ENCODE data around the gene MRPL21. TPM values are rescaled to one million over a fixed set of nuclear protein-coding genes. Genes with fewer than 3 reads are reported as not detected.

Gene MRPL21
- 121 TPM for total RNA-seq
- long read RNA-seq, transcript MRPL21-202 (7 exons, 662 nt) = minor isoform, 9 of 89 reads
- long read RNA-seq, transcript MRPL21-201 (7 exons, 683 nt) = major isoform, 68 of 89 reads
- long read RNA-seq, partial matches to known transcripts = 10 of 89 reads
- long read RNA-seq, other reads (novel, unspliced or antisense) = 1 of 89 reads

DNA sequence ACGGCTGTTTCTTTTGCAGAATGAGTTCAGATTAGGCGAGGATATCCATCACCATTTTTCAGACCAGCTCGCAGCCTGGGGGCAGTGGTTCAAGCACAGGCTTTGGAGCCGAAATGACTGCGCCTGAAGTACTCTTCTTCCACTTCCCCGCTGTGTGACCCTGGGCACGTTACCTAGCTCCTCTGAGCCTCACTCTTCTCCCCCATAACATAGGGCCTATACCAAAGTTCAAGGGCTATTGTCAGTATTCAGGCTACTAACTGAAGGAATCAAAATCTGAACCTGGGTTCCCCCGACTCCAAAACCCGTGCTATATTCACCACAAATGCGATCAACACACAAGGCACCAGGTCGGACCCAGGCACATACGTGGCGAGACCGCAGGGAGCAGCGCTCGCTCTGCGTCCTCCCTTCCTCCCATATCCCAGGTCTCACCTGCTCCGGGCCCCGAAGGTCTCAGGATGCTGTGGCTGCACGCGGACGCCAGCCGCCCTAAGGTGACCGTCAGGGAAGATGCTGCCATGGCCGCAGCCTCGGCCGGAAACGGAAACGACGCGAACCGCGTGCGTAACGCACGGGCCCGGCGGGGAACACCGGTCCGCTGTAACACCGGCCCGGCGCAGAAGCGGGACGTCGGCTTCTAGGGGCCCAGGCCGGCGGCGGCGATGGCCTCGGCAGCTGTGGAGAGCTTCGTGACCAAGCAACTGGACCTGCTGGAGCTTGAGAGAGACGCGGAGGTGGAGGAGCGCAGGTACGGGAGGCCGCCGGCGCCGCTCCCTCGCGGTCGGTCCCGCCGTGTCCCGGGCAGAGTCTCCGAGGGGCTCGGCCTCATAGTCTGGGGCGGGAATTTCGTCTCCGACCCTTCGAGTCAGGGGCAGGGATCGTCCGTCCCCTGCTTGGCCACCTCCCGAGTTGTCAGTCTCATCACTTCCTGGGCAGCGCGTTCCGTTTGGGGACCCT lies at the start of gene MRPL21, which contains the start of gene IGHMBP2:
TSS of gene MRPL21 (minus strand) at position 545 of the 960 bp plus-strand sequence. CDS start at position 523, 22 bp downstream.
TSS of gene IGHMBP2 (plus strand) at position 604 of the 960 bp plus-strand sequence. CDS start at position 666, 62 bp downstream.
- peaks cover 43% of the 10 kb centered on the region for H3K36me3 ChIP-seq

DNA sequence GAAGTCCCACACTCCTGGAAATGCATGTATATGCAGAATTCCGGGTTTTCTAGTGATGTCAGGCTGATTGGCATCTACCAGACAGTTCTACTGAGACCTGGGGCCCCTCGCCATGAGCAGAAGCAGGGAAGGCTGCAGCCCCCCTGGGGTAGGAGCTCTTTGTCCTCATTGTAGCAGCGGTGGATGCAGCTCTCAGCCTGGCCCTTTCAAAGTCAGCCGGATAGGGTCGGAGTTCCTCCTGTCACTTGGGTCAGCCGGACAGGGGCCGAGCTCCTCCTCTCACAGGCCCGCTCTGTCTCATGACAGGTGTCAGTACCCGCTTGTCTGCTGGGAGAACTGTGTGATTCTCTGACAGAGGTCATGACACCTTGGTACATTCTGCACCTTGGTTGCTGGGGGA lies 47.1 kb upstream of the MRPL21 start:
- Histone ChIP-seq H3K4me1 (peaks cover 18% of the 10 kb centered on the region), H3K27ac (replicated peaks) (no peak overlapping the region), H3K9me3 (replicated peaks) (no peaks in the 10 kb centered on the region), H3K4me3 (no peak overlapping the region), H3K27me3 (ENCODE audit: low read depth) (no peaks in the 10 kb centered on the region), H3K36me3 (no peaks in the 10 kb centered on the region)
- TF ChIP-seq, protein P1, sequence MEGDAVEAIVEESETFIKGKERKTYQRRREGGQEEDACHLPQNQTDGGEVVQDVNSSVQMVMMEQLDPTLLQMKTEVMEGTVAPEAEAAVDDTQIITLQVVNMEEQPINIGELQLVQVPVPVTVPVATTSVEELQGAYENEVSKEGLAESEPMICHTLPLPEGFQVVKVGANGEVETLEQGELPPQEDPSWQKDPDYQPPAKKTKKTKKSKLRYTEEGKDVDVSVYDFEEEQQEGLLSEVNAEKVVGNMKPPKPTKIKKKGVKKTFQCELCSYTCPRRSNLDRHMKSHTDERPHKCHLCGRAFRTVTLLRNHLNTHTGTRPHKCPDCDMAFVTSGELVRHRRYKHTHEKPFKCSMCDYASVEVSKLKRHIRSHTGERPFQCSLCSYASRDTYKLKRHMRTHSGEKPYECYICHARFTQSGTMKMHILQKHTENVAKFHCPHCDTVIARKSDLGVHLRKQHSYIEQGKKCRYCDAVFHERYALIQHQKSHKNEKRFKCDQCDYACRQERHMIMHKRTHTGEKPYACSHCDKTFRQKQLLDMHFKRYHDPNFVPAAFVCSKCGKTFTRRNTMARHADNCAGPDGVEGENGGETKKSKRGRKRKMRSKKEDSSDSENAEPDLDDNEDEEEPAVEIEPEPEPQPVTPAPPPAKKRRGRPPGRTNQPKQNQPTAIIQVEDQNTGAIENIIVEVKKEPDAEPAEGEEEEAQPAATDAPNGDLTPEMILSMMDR (IDR thresholded peaks at IDR 0.05; ENCODE audit: borderline replicate concordance) = no peak
- intact Hi-C loops (cut with micrococcal nuclease) = no loop called here
- no peak for DNase-seq

More for the DNA sequence above, at the start of gene MRPL21, which contains the start of gene IGHMBP2:
- Histone ChIP-seq H3K9me3 (replicated peaks) (no peaks in the 10 kb centered on the region), H3K27ac (replicated peaks) (peak within 1 kb of the TSS; percentile 92), H3K4me3 (peak within 1 kb of the TSS; percentile 86), H3K27me3 (ENCODE audit: low read depth) (no peaks in the 10 kb centered on the region), H3K4me1 (peaks cover 63% of the 10 kb centered on the region)
- DNase-seq = peak; percentile 88
- intact Hi-C loops (cut with micrococcal nuclease) = no loop called here
- TF ChIP-seq, protein P1 (IDR thresholded peaks at IDR 0.05; ENCODE audit: borderline replicate concordance) = no peak

GRCh38 chr11:68950270-68950669 lies 46.6 kb upstream of the MRPL21 start:
- Histone ChIP-seq H3K27ac (replicated peaks) (no peak overlapping the region), H3K4me1 (peaks cover 14% of the 10 kb centered on the region)
- DNase-seq = no peak

DNA sequence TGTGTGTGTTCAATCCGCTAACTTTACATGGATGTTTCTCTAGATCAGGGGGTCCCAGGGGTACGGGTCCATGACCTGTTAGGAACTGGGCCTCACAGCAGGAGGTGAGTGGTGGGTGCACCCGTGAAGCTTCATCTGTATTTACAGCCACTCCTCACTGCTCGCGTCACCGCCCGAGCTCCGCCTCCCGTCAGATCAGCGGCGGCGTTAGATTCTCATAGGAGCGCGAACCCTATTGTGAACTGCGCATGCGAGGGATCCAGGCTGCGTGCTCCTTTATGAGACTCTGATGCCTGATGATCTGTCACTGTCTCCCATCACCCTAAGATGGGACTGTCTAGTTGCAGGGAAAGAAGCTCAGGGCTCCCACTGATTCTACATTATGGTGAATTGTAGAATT lies 45.3 kb upstream of the MRPL21 start:
- TF ChIP-seq, protein P1 (IDR thresholded peaks at IDR 0.05; ENCODE audit: borderline replicate concordance) = no peak
- no peak for DNase-seq
- Histone ChIP-seq H3K4me1 (peaks cover 9% of the 10 kb centered on the region), H3K27ac (replicated peaks) (no peak overlapping the region), H3K4me3 (no peak overlapping the region), H3K27me3 (ENCODE audit: low read depth) (no peaks in the 10 kb centered on the region), H3K36me3 (no peaks in the 10 kb centered on the region), H3K9me3 (replicated peaks) (no peaks in the 10 kb centered on the region)
- intact Hi-C loops (cut with micrococcal nuclease) = no loop called here

More at GRCh38 chr11:68950270-68950669, 46.6 kb upstream of the MRPL21 start:
- intact Hi-C loops (cut with micrococcal nuclease) = no loop called here
- Histone ChIP-seq H3K36me3 (no peaks in the 10 kb centered on the region), H3K27me3 (ENCODE audit: low read depth) (no peaks in the 10 kb centered on the region), H3K4me3 (no peak overlapping the region), H3K9me3 (replicated peaks) (no peaks in the 10 kb centered on the region)
- TF ChIP-seq, protein P1 (IDR thresholded peaks at IDR 0.05; ENCODE audit: borderline replicate concordance) = peak; percentile 23

- no peaks in the 10 kb centered on the region for H3K36me3 ChIP-seq
- TF ChIP-seq, protein P1 (IDR thresholded peaks at IDR 0.05; ENCODE audit: borderline replicate concordance) = no peak
- intact Hi-C loops (cut with micrococcal nuclease) = no loop called here
Observed at GRCh38 chr11:68948496-68948895, 44.9 kb upstream of the MRPL21 start.

More at GRCh38 chr11:68948496-68948895, 44.9 kb upstream of the MRPL21 start:
- no peaks in the 10 kb centered on the region for H3K27me3 ChIP-seq (ENCODE audit: low read depth)
- no peak overlapping the region for H3K27ac ChIP-seq (replicated peaks)
- peaks cover 9% of the 10 kb centered on the region for H3K4me1 ChIP-seq
- no peak for DNase-seq
- no peaks in the 10 kb centered on the region for H3K9me3 ChIP-seq (replicated peaks)
- no peak overlapping the region for H3K4me3 ChIP-seq

Data from left ventricle myocardium inferior (tissue), 1 donor.